A549 (cell line): ENCODE results near the gene CCDC34. TPM values are rescaled to one million over a fixed set of nuclear protein-coding genes. Genes with fewer than 3 reads are reported as not detected.

Experiments
- ATAC-seq, 2 experiments: fragments of 200-7000 bp in 1 of 2; fragments of >200 bp in 1 of 2; cut with Nextera tagmentation in 1 of 2; cut with Tn5 transposase in 1 of 2; 3 replicates each; pipeline versions ENCODE4 v1.8.0 to v1.9.1; 2018 to 2020; ENCODE audit warnings: mild to moderate bottlenecking in 1 of 2, moderate library complexity in 1 of 2
- CTCF ChIA-PET: fragments of 300-600 bp; sonication (Branson Sonifier 250); formaldehyde crosslinking; extraction: SDS; loops from one replicate; lab custom pipeline; 2021; ENCODE audit warnings: antibody characterized with exemption, inconsistent platforms; lab: Yijun Ruan, JAX
- POLR2A ChIA-PET: fragments of 350-600 bp; formaldehyde crosslinking; extraction: SDS; loops from one replicate; lab custom pipeline; 2021; ENCODE audit warnings: antibody characterized with exemption, inconsistent platforms; lab: Yijun Ruan, JAX
- DNase-seq, 2 experiments: peaks; one replicate each; pipeline versions ENCODE4 v3.0.0 to v3.0.0-alpha.2; 2011 to 2016; ENCODE audit warnings: low read depth in 1 of 2, low spot score in 1 of 2
- FAIRE-seq: peaks from 2 replicates; lab custom pipeline; 2011; peaks lifted over from hg19 to GRCh38; lab: Jason Lieb, UNC
- H3K27ac ChIP-seq, 2 experiments: fragments of >200 bp; sonication (Bioruptor Twin); formaldehyde crosslinking; 3 replicates each; pipeline ENCODE4 v1.5.1; 2016 to 2017
- H3K4me1 ChIP-seq: fragments of >200 bp; sonication (Bioruptor Twin); formaldehyde crosslinking; 3 replicates; pipeline ENCODE4 v1.6.1; 2016
- H3K4me2 ChIP-seq: fragments of >200 bp; sonication (Bioruptor Twin); formaldehyde crosslinking; 3 replicates; pipeline ENCODE4 v1.6.1; 2016
- H3K4me3 ChIP-seq: fragments of >200 bp; sonication (Bioruptor Twin); formaldehyde crosslinking; 3 replicates; pipeline ENCODE4 v1.5.1; 2016
- H3K9me3 ChIP-seq: fragments of >200 bp; sonication (Bioruptor Twin); formaldehyde crosslinking; 3 replicates; pipeline ENCODE4 v1.6.1; 2016
- BCL3 ChIP-seq: fragments of >200 bp; sonication (Bioruptor Twin); formaldehyde crosslinking; IDR thresholded peaks from 3 replicates; pipeline ENCODE4 v1.6.1; 2016
- BHLHE40 ChIP-seq: IDR thresholded peaks from 2 replicates; pipeline ENCODE4 v1.6.1; 2012; ENCODE audit warnings: low read depth, low read length, inconsistent platforms
- CTCF ChIP-seq: fragments of >200 bp; sonication (Bioruptor Twin); formaldehyde crosslinking; IDR thresholded peaks from 3 replicates; pipeline ENCODE4 v1.5.1; 2016
- E2F6 ChIP-seq: IDR thresholded peaks from 2 replicates; pipeline ENCODE4 v1.6.1; 2012; ENCODE audit warnings: low read depth, borderline replicate concordance
- FOSL2 ChIP-seq, 2 experiments: fragments of 450-650 bp in 1 of 2; fragments of >200 bp in 1 of 2; sonication (Bioruptor Twin) in 1 of 2; formaldehyde crosslinking; IDR thresholded peaks; 2 replicates each; pipeline versions ENCODE4 v1.5.0 to v1.6.1; 2016 to 2020; ENCODE audit warnings: mild to moderate bottlenecking in 1 of 2, moderate library complexity in 1 of 2
- HOXB5 ChIP-seq: fragments of 250-450 bp; sonication (Bioruptor Pico); IDR thresholded peaks from 2 replicates; pipeline ENCODE4 v1.5.0; 2020; ENCODE audit warnings: mild to moderate bottlenecking, moderate library complexity
- JUNB ChIP-seq: fragments of >200 bp; sonication (Bioruptor Twin); formaldehyde crosslinking; IDR thresholded peaks from 2 replicates; pipeline ENCODE4 v1.6.1; 2016
- MAFK ChIP-seq: fragments of 450-650 bp; IDR thresholded peaks from 2 replicates; pipeline ENCODE4 v1.6.1; 2014; ENCODE audit not compliant: partially characterized antibody
- MAX ChIP-seq: IDR thresholded peaks from 2 replicates; pipeline ENCODE4 v1.6.1; 2012
- MYC ChIP-seq: IDR thresholded peaks from 2 replicates; pipeline ENCODE4 v1.6.1; 2012; ENCODE audit warnings: mild to moderate bottlenecking, inconsistent platforms, low read length, improper control_type of control experiment, borderline replicate concordance
- NFE2L2 ChIP-seq: fragments of 150-350 bp; conservative IDR thresholded peaks from 2 replicates; pipeline ENCODE4 v1.6.1; 2014; ENCODE audit warnings: low read length
- NPAS2 ChIP-seq: fragments of 250-450 bp; sonication (Bioruptor Pico); IDR thresholded peaks from 2 replicates; pipeline ENCODE4 v1.8.0; 2022; ENCODE audit warnings: mild to moderate bottlenecking, moderate library complexity, borderline replicate concordance
- NR3C1 ChIP-seq: fragments of >200 bp; sonication (Bioruptor Twin); formaldehyde crosslinking; IDR thresholded peaks from 3 replicates; pipeline ENCODE4 v1.6.1; 2017
- POLR2AphosphoS2 ChIP-seq: conservative IDR thresholded peaks from 2 replicates; pipeline ENCODE4 v1.6.1; 2012; ENCODE audit warnings: low read length, improper control_type of control experiment, inconsistent platforms
- RAD21 ChIP-seq, 2 experiments: fragments of >200 bp in 1 of 2; sonication (Bioruptor Twin) in 1 of 2; formaldehyde crosslinking in 1 of 2; IDR thresholded peaks in 1 of 2; conservative IDR thresholded peaks in 1 of 2; 2 replicates in 1 of 2; 3 replicates in 1 of 2; pipeline ENCODE4 v1.6.1; 2012 to 2018; ENCODE audit warnings: inconsistent platforms in 1 of 2
- SMC3 ChIP-seq: fragments of >200 bp; sonication (Bioruptor Twin); formaldehyde crosslinking; IDR thresholded peaks from 3 replicates; pipeline ENCODE4 v1.6.1; 2018; ENCODE audit warnings: inconsistent platforms
- USF2 ChIP-seq: fragments of 450-650 bp; IDR thresholded peaks from 2 replicates; pipeline ENCODE4 v1.6.1; 2014; ENCODE audit warnings: antibody characterized with exemption
- ZFP36 ChIP-seq: fragments of 450-650 bp; IDR thresholded peaks from 2 replicates; pipeline ENCODE4 v1.6.1; 2014; ENCODE audit warnings: borderline replicate concordance; ENCODE audit not compliant: partially characterized antibody
- WGBS: methylation state at CpG from one replicate; pipeline ENCODE4 v1.1.6; 2017; ENCODE audit errors: missing lambda C conversion rate; 5-methylcytosine and 5-hydroxymethylcytosine counted together
- polyA plus RNA-seq, 4 experiments: library from polyadenylated mRNA; depleted of rRNA in 3 of 4; stranded (reverse); fragments of >200 nt; fragmentation: RNase III in 1 of 4; extraction: RNeasy Plus Mini Kit Qiagen cat#74134 plus additional on column Dnase treatment in 1 of 4; gene quantifications; 2 replicates in 3 of 4; 3 replicates in 1 of 4; pipeline ENCODE4 v1.2.3, GENCODE V29; 2011 to 2017

CCDC34 gene
- polyA plus RNA-seq, 2 of the 4 experiments (the other 2 are of a cell fraction): 32.0 to 35.9 TPM

GRCh38 chr11:27319072-27319471 lies 43.9 kb downstream of the CCDC34 start:
- FAIRE-seq (no peak), ATAC-seq (peak; percentile 86 to 88), DNase-seq (peak; percentile 58 to 66)
- no peak for TF ChIP-seq HOXB5
- TF ChIP-seq BCL3: no peak
- TF ChIP-seq NPAS2 (CRISPR knock-in tag): no peak
- no peak for TF ChIP-seq NR3C1
- TF ChIP-seq POLR2AphosphoS2: no peak
- TF ChIP-seq MAFK: peak; percentile 54
- TF ChIP-seq RAD21 (conservative IDR thresholded peaks at IDR 0.05 in 1 of 2, IDR thresholded peaks at IDR 0.05 in 1 of 2): no peak
- TF ChIP-seq BHLHE40: no peak
- TF ChIP-seq SMC3: no peak
- TF ChIP-seq MYC: no peak
- TF ChIP-seq FOSL2 (IDR thresholded peaks at IDR 0.05): no peak
- peak; percentile 46 for TF ChIP-seq FOSL2 (CRISPR knock-in tag; IDR thresholded peaks at IDR 0.05)
- WGBS: 0% methylated on average over 2 of the region's 2 CpGs
- POLR2A ChIA-PET: no interaction called here
- Histone ChIP-seq H3K27ac (peak overlapping the region; percentile 65 to 73), H3K4me2 (peak overlapping the region; percentile 72), H3K4me3 (no peak overlapping the region), H3K9me3 (no peaks in the 10 kb centered on the region), H3K4me1 (peaks cover 34% of the 10 kb centered on the region)
- CTCF ChIA-PET: interaction anchor here (0.8 to 1.9 kb wide), 3 partner anchors 11 to 24 kb away, joined by 3 to 7 read pairs (median 3); no protein-coding TSS in a partner anchor

- H3K4me1 ChIP-seq: peaks cover 46% of the 10 kb centered on the region
- CTCF ChIA-PET: interaction anchor here (0.8 kb wide), 1 partner anchor 21 kb away, joined by 3 read pairs; no protein-coding TSS in a partner anchor
- ATAC-seq: peak; percentile 81 to 84; a peak in 4 of 6 replicates
- no peak overlapping the region for H3K4me3 ChIP-seq
- POLR2A ChIA-PET: no interaction called here
- DNase-seq: peak; percentile 45 to 54
- peak overlapping the region; percentile 65 to 75 for H3K27ac ChIP-seq
- H3K9me3 ChIP-seq: no peaks in the 10 kb centered on the region
- peak; percentile 36 for FAIRE-seq
- WGBS: 7% methylated on average over 2 of the region's 2 CpGs
- peak overlapping the region; percentile 72 for H3K4me2 ChIP-seq
- TF ChIP-seq ZFP36: no peak
- peak; percentile 26; the same call in 1 of the 2 replicates for TF ChIP-seq JUNB
- 0 out of 2 replicates have a peak, but pooled peaks have one; percentile 58 for TF ChIP-seq FOSL2 (IDR thresholded peaks at IDR 0.05)
- peak; percentile 76 for TF ChIP-seq FOSL2 (CRISPR knock-in tag; IDR thresholded peaks at IDR 0.05)
- no peak for TF ChIP-seq CTCF
- 0 out of 2 replicates have a peak, but pooled peaks have one; percentile 53 for TF ChIP-seq E2F6
- TF ChIP-seq NFE2L2: no peak
- TF ChIP-seq MAX: peak; percentile 85
- TF ChIP-seq USF2: peak; percentile 51; the same call in 1 of the 2 replicates
Observed at GRCh38 chr11:27317751-27318150, 45.3 kb downstream of the CCDC34 start.
